K562 (cell line): ENCODE measurements around the gene CLIP2. TPM values are rescaled to one million over a fixed set of nuclear protein-coding genes. Genes with fewer than 3 reads are reported as not detected.

Experiments used
- CHCHD3 ChIP-seq: fragments of 250-450 bp; sonication (Bioruptor Pico); IDR thresholded peaks from 2 replicates; pipeline ENCODE4 v2.1.2; 2022; ENCODE audit warnings: mild to moderate bottlenecking
- CREB3 ChIP-seq: fragments of 450-650 bp; conservative IDR thresholded peaks from 2 replicates; pipeline ENCODE4 v1.6.1; 2016; ENCODE audit warnings: missing genetic modification characterization, low read depth, mild to moderate bottlenecking, missing compliant biosample characterization, moderate library complexity
- GTF2E2 ChIP-seq: fragments of 200-800 bp; sonication (Bioruptor generic); IDR thresholded peaks from 2 replicates; pipeline ENCODE4 v1.6.1; 2016; ENCODE audit warnings: missing genetic modification characterization, missing compliant biosample characterization
- HMG20A ChIP-seq: fragments of 450-650 bp; formaldehyde crosslinking; conservative IDR thresholded peaks from 2 replicates; pipeline ENCODE4 v1.4.0; 2020; ENCODE audit warnings: mild to moderate bottlenecking, mixed read lengths
- HOXB6 ChIP-seq: fragments of 250-450 bp; sonication (Bioruptor Pico); IDR thresholded peaks from 2 replicates; pipeline ENCODE4 v1.5.1; 2022; ENCODE audit warnings: mild to moderate bottlenecking, borderline replicate concordance
- MTF1 ChIP-seq: fragments of 250-450 bp; sonication (Bioruptor Pico); IDR thresholded peaks from 2 replicates; pipeline ENCODE4 v1.9.0; 2021; ENCODE audit warnings: moderate library complexity, mild to moderate bottlenecking, inconsistent platforms, borderline replicate concordance
- MXI1 ChIP-seq: IDR thresholded peaks from 2 replicates; pipeline ENCODE4 v1.6.1; 2011; ENCODE audit warnings: low read depth, mild to moderate bottlenecking, improper control_type of control experiment, low read length
- PTTG1 ChIP-seq: fragments of 450-650 bp; IDR thresholded peaks from 2 replicates; pipeline ENCODE4 v1.6.1; 2016; ENCODE audit warnings: low read depth, mild to moderate bottlenecking, missing genetic modification characterization, missing compliant biosample characterization
- PURB ChIP-seq: sonication (generic); formaldehyde crosslinking; IDR thresholded peaks from 2 replicates; pipeline ENCODE4 v1.9.0; 2021; ENCODE audit warnings: low read depth, mild to moderate bottlenecking, missing genetic modification reagents
- SETDB1 ChIP-seq: IDR thresholded peaks from one replicate; pipeline ENCODE4 v1.6.1; 2012; ENCODE audit warnings: low read length, control low read depth, inconsistent platforms
- TAF15 ChIP-seq: fragments of 200-400 bp; formaldehyde crosslinking; IDR thresholded peaks from 2 replicates; pipeline ENCODE4 v1.6.1; 2017; ENCODE audit warnings: mild to moderate bottlenecking, low read depth, low read length, moderate library complexity
- TSHZ1 ChIP-seq: fragments of 250-450 bp; sonication (Bioruptor Pico); IDR thresholded peaks from 2 replicates; pipeline ENCODE4 v1.4.0; 2020; ENCODE audit warnings: mild to moderate bottlenecking, moderate library complexity
- ZBTB1 ChIP-seq: sonication (generic); formaldehyde crosslinking; IDR thresholded peaks from 2 replicates; pipeline ENCODE4 v1.8.1; 2023; ENCODE audit warnings: missing genetic modification reagents, low read depth, mild to moderate bottlenecking, borderline replicate concordance
- ZMIZ1 ChIP-seq, 2 experiments: fragments of 150-350 bp in 1 of 2; IDR thresholded peaks; 2 replicates each; pipeline ENCODE4 v1.6.1; 2012 to 2016; ENCODE audit warnings: low read depth in 2 of 2, low read length in 2 of 2, mild to moderate bottlenecking in 1 of 2, moderate library complexity in 1 of 2
- ZNF184 ChIP-seq: sonication (generic); formaldehyde crosslinking; IDR thresholded peaks from 2 replicates; pipeline ENCODE4 v1.5.0; 2020; ENCODE audit warnings: missing genetic modification reagents
- ZNF212 ChIP-seq: fragments of 450-650 bp; formaldehyde crosslinking; IDR thresholded peaks from 2 replicates; pipeline ENCODE4 v1.4.0; 2020; ENCODE audit warnings: mild to moderate bottlenecking
- ZNF507 ChIP-seq: conservative IDR thresholded peaks from 2 replicates; pipeline ENCODE4 v1.6.1; 2017; ENCODE audit warnings: missing genetic modification characterization, missing compliant biosample characterization
- ZNF707 ChIP-seq: fragments of 250-450 bp; sonication (Bioruptor Pico); conservative IDR thresholded peaks from 2 replicates; pipeline ENCODE4 v1.8.0; 2022; ENCODE audit warnings: inconsistent platforms, mild to moderate bottlenecking, moderate library complexity
- polyA plus RNA-seq, 8 experiments: library from polyadenylated mRNA; depleted of rRNA in 4 of 8; stranded (reverse) in 5 of 8; unstranded in 3 of 8; fragments of >200 nt; fragmentation: Nextera tagmentation in 2 of 8; fragmentation: Illumina TruSeq in 1 of 8; extraction: Ambion mirVana in 2 of 8; extraction: Trizol in 1 of 8; gene quantifications; 2 replicates each; pipeline versions ENCODE4 v1.2.1 to v1.2.3, GENCODE V29; 2011 to 2014; ENCODE audit warnings: inconsistent platforms in 1 of 8, missing spikeins in 1 of 8
- total RNA-seq, 7 experiments: library from RNA; depleted of rRNA in 6 of 7; stranded (reverse); fragments of >200 nt in 6 of 7; fragmentation: Illumina TruSeq in 2 of 7; extraction: Trizol in 2 of 7; gene quantifications; 2 replicates each; pipeline versions ENCODE4 v1.2.1 to v1.2.3, GENCODE V29; 2011 to 2021; ENCODE audit warnings: low replicate concordance in 1 of 7

CLIP2 gene
- total and polyA plus RNA-seq, 9 of the 15 experiments (the other 6 are each of a cell fraction or from before 2014, with no cell fraction given): 0.07 to 5.4 (median 2.1) TPM

- TF ChIP-seq ZNF184 (CRISPR knock-in tag) (no peak), PTTG1 (tag) (no peak), HOXB6 (no peak), GTF2E2 (no peak), ZMIZ1 (IDR thresholded peaks at IDR 0.05; ENCODE audit: low read depth in 2 of 2, low read length in 2 of 2) (no peak), ZNF707 (no peak), SETDB1 (no peak), ZNF212 (CRISPR knock-in tag) (no peak), ZNF507 (tag) (no peak), ZBTB1 (CRISPR knock-in tag) (no peak), TAF15 (no peak), CHCHD3 (CRISPR knock-in tag) (no peak), HMG20A (no peak), TSHZ1 (CRISPR knock-in tag) (no peak), PURB (no peak), MXI1 (no peak), MTF1 (no peak), CREB3 (tag) (no peak)
Measured at GRCh38 chr7:74272305-74273038, 16.7 kb upstream of the CLIP2 start (continued).
